GM21515 (cell line): Measurements from ENCODE around the gene DCC.

Experiments used
- ATAC-seq: cut with Tn5 transposase; IDR thresholded peaks from one replicate; pipeline ENCODE4 v1.9.1; 2021; ENCODE audit not compliant: unreplicated experiment

The DCC gene

GRCh38 chr18:53028565-53028964 lies 688.6 kb downstream of the DCC start:
- ATAC-seq = no peak

GRCh38 chr18:53033128-53033527 lies 693.1 kb downstream of the DCC start:
- ATAC-seq = no peak

GRCh38 chr18:53038608-53039007 lies 698.6 kb downstream of the DCC start:
- ATAC-seq = no peak

DNA sequence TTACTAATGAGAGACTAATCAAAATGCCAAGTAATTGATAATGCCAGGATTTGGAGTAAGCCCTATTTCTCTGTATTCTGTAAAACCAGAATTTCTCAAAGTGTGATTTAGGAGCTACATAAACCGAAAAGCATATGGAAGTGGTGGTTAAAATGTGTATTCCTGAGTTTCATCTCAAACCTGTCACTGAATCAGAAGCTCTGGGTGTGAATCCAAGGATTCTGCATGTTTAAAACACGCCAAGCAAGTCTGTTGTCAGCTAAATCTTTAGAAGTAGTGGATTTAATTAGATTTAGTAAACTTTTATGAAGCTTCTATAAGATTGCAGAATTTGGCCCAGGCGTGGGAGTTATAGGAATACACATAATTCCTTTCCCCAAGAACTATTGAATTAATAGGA lies 700.3 kb downstream of the DCC start:
- ATAC-seq = no peak

DNA sequence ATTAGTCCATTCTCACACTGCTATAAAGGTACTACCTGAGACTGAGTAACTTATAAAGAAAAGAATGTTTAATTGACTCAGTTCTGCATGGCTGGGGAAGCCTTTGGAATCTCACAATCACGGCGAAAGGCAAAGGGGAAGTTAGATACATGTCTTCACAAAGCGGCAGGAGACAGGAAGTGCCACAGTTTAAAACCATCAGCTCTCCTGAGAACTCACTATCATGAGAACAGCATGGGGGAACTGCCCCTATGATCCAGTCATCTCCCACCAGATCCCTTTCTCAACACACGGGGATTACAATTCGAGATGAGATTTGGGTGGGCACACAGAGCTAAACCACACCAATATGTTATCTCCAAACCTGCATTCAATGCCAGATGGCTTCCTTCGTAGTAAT lies 716.1 kb downstream of the DCC start:
- no peak for ATAC-seq

DNA sequence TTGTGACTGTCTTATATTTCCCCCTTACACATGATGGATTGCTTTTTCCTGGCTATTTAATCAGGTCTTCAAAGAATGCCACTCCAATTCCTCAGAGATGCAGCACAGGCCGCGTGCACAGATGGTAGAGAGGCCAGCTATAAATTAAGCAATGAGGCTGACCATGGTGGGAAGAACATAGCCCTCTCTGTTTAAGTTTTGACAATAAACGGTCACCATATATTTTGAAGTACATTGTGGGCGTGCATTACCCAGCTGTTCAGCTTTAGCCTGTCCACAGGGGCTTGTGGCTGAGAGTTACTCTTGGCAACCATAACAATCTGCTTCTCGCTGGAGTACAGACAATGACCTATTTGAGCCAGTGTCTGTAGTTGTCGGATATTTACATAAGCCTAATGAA lies 730.8 kb downstream of the DCC start:
- ATAC-seq = no peak

DNA sequence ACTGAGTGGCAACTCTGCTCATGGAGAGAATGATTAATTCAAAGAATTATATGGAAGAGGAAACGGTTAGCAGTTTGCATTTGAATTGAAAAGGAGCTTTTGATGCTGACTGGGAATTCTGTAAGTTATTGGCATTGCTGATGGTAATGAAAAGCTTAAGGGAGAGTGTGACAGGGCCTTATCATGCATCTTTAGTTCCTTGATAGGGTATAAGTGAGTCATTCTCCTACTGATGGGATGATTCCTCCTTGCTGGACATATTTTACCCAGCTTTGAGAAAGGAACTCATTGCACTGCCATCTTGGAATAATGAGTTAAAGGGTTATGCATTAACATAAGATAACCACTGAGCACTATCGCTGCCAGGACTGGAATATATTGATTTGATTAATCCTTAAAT lies 740.7 kb downstream of the DCC start:
- ATAC-seq = no peak

GRCh38 chr18:53093636-53094035 lies 753.6 kb downstream of the DCC start:
- no peak for ATAC-seq

DNA sequence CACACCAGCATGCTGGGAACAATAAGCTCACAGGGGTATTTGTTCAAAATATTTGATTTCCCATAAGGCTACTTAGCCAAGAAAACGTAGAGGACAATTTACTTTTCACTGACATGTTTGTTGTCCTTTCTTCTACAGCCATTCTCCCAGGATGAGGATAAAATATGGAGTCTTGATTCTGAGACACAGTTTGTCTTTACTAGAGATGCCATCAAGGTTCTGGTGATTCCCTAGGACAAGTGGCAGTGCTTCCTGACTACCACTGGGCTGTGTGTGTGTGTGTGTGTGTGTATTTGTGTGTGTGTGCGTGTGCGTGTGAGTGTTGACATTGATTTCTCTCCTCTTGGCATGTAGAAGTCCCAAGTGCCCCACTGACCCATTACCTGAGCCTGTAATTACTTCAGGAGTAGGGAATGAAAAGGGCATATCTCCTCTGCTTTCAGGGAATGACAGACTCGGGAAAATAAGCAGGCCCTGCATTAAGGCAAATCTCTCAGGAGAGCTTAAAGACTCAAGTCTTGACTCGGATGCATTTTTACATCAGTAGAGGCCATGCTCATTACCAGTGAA lies 761.6 kb downstream of the DCC start:
- ATAC-seq = no peak

- ATAC-seq = no peak
These were observed 774.4 kb downstream of the DCC start for GRCh38 chr18:53114441-53114840.

DNA sequence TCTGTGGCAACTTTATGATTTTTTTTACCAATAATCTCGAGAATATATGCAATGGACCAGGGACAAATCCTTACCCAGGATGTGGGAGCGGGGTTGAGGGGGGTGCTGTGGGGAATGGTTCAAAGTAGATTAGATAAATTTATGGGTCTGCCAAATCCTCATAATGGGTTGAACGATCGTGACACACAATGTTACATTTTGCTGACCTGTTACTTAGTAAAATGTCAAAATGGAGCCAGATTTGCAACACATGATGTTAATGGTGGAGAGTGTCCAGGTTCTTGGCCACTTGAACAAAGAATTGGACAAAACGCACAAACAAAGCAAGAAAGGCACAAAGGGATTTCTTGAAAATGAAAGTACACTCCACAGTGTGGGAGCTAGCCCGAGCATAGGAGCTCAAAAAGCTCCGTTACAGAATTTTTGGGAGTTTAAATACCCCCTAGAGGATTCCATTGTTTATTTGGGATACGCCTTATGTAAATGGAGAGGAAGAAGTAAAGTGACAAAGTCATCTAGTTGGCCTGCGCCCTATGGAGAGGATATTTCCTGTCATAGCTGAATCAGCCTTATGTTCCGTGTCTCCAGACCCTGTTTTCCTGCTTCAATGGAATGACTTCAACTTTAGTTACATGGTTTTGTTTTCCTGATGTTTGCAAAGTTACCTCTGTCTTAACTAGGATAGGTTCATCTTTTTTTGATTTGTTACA lies 776.0 kb downstream of the DCC start:
- no peak for ATAC-seq

- no peak for ATAC-seq
These were observed 777.9 kb downstream of the DCC start for GRCh38 chr18:53117851-53118250.

GRCh38 chr18:53126210-53126609 lies 786.2 kb downstream of the DCC start:
- no peak for ATAC-seq

GRCh38 chr18:53131001-53131400 lies 791.0 kb downstream of the DCC start:
- no peak for ATAC-seq

GRCh38 chr18:53134711-53135110 lies 794.7 kb downstream of the DCC start:
- ATAC-seq = no peak

- ATAC-seq = no peak
These were observed 795.7 kb downstream of the DCC start for GRCh38 chr18:53135654-53136053.

- no peak for ATAC-seq
These were observed 799.9 kb downstream of the DCC start for GRCh38 chr18:53139746-53140500.

GRCh38 chr18:53142005-53142404 lies 802.0 kb downstream of the DCC start:
- ATAC-seq = no peak

DNA sequence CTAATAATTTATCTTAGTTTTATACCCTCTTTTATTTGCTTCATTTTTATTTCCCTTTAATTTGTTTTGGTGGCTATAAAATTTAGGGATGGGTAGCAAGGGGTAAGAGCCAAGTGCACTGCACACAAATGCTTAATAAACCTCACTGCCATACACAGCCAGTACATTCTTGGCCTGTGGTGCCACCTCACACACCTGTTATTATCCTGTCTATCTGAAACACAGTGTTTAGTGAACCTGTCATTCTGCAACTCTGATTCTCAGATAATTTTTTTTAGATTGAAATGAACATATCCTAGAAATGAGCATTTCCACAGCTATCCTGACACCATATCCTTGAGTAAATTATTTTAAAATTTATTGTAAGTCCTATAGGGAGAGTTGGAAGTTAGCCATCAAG lies 807.5 kb downstream of the DCC start:
- ATAC-seq = no peak

GRCh38 chr18:53148123-53148522 lies 808.1 kb downstream of the DCC start:
- ATAC-seq = no peak

DNA sequence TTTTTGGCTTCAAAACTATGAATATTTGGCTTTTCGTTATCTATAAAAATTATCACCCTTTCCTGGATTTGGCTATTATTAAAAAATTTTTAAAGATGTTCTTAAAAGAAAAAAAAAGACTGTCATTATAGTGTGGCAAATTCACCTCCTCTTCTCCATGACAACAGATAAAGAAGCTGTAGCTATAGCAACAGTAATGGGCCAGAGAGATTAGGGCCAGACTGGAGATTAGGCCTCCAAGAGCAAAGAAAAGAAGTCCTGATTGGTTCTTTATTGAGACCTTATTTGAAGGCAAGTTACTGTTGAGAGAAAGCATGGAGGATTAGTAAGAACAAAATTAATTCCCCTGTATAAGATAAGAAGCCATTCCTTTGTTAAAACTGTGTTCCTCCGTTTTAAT lies 812.5 kb downstream of the DCC start:
- no peak for ATAC-seq

DNA sequence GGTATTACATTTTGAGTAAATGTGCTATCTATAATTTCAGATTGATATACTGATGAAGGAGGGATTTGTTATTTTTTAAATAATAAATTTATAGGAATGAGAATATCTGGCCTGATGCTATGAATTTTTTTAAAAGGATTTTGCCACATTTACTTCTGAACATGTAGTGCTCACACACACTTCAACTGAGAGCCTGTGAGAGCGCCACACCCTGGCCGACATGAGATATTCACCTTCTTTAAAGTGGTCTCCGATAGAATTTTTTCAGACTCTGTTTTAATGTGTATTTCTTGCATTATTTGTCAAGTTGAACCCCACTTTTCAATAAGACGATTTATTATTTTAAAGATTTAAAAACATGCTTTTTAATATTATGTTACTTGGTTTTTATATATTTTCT lies 813.3 kb downstream of the DCC start:
- ATAC-seq = no peak
